Choroid plexus epithelial cell (primary cell): ENCODE measurements around the gene PLAAT4.

ENCODE experiments used
- DNase-seq: peaks from one replicate; pipeline ENCODE4 v3.0.0-alpha.2; 2010; ENCODE audit warnings: low read depth
- H3K4me3 ChIP-seq: 2 replicates; pipeline ENCODE4 v1.5.1; 2011; ENCODE audit warnings: low read depth, mild to moderate bottlenecking, control low read depth, low read length, moderate library complexity
- CTCF ChIP-seq: conservative IDR thresholded peaks from 2 replicates; pipeline ENCODE4 v1.5.1; 2011; ENCODE audit warnings: low read depth, mild to moderate bottlenecking, control low read depth, inconsistent platforms, low read length, moderate library complexity

The PLAAT4 gene

GRCh38 chr11:63504054-63504453 lies 32.6 kb upstream of the PLAAT4 start:
- no peak overlapping the region for H3K4me3 ChIP-seq
- no peak for TF ChIP-seq CTCF
- DNase-seq: no peak

DNA sequence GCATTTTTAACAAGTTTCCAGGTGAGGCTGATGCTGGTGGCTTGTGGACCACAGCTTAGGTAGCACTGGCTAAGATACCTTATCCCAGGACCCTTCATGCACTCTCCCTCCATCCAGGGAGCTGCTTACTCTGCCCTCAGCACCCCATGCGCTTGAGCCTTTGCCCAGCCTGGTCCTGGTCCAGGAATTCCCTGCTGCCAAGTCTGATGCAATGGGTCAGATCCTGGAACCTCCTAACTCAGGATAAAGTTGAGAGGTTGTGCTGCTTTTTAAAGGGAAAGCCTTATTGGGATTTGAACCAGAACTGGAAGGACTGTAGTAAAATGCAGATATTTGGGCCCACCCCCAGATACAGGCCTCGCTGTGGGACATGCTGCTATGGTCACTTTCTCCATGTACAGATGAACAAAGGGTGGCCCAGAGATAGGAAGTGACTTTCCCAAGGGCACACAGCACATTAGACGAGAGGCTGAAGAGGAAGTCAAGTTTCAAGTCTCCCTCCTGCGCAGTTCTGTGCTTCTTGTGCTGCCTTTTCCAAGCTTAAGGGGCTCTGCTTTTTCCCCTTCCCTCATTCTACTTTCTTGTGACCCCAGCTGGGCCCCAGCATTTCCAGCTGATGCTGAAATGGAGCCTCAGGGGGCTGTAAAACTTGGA lies 31.5 kb upstream of the PLAAT4 start:
- no peak overlapping the region for H3K4me3 ChIP-seq
- DNase-seq: no peak
- TF ChIP-seq CTCF: no peak

DNA sequence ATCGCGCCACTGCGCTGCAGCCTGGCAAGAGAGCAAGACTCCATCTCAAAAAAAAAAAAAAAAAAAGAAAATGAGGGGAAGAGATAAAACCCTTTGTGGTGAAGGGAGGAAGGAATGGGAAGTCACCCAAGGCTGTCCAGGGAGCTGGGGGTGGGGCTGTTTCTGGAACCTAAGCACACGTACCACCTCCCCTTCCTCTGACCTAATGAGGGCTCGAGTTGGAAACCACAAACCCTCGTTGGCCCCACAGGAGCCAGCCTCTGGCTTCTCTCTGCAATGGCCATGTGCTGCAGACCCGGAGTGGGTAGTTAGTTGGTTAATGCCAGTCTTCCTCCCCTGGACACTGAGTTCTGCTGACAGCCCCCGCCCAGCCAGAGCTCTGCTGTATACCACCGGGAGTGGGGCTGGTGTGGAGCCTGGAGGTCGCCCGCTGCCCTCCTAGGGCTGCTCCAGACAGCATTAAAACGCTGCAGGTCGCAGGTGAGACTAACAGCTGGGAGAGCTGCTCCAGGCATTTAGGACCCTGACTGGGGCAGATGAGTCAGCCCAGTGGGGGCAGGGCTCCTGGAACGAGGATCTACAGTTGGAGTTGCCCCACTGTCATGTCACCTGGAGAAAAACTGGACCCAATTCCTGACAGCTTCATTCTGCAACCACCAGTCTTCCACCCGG lies 30.6 kb upstream of the PLAAT4 start, which contains the start of gene LGALS12:
Gene LGALS12 (plus strand): TSS at position 228 of the 672 bp plus-strand sequence. CDS start 375 bp downstream, at position 603.
- DNase-seq: peak; percentile 58
- TF ChIP-seq CTCF: no peak

GRCh38 chr11:63506876-63507275 lies 29.7 kb upstream of the PLAAT4 start:
- no peak overlapping the region for H3K4me3 ChIP-seq
- no peak for DNase-seq
- TF ChIP-seq CTCF: no peak

More for the DNA sequence above, 30.6 kb upstream of the PLAAT4 start, which contains the start of gene LGALS12:
- no peak within 1 kb of the TSS for H3K4me3 ChIP-seq

DNA sequence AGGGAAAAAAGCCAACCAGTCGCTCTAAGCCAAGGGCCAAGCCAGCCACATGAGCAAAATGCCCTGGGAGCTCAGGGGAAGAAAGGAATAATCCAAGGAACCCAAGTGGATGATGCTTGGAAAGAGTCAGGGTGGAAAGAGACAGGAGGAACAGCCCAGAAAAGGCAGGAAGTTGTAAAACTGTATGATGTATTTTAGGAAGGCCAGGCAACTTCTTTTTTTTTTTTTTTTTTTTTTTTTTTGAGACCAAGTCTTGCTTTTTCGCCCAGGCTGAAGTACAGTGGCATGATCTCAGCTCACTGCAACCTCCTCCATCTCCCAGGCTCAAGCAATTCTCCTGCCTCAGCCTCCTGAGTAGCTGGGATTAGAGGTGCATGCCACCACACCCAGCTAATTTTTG lies 29.1 kb upstream of the PLAAT4 start:
- no peak for DNase-seq
- H3K4me3 ChIP-seq: no peak overlapping the region
- TF ChIP-seq CTCF: no peak

DNA sequence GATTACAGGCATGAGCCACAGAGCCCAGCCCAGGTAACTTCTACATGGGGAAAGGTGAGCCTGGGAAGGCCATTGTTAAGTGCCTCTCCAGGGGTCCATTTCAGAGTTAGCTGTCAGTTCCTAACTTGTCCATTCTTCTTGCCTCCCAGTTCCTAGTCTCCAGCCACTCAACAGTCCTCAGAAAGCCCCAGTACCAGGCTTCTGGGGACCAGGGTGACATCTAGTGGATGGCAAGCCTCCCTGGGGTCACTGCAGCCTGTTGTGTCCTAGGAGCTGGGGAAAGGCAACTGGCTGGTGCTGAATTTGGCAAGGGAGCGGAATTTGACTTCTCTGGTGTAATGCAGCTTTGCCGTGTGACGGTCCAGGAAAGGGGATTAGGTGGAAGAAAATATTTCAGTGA lies 28.6 kb upstream of the PLAAT4 start:
- DNase-seq: no peak
- no peak overlapping the region for H3K4me3 ChIP-seq
- TF ChIP-seq CTCF: peak; percentile 28

- no peak for TF ChIP-seq CTCF
- DNase-seq: no peak
- no peak overlapping the region for H3K4me3 ChIP-seq
These were observed 27.9 kb upstream of the PLAAT4 start for GRCh38 chr11:63508745-63509144.
